Fibroblast of villous mesenchyme (primary cell): ENCODE measurements around the gene PRKD1. TPM values are rescaled to one million over a fixed set of nuclear protein-coding genes. Genes with fewer than 3 reads are reported as not detected.
A peak's percentile ranks its signal among the peaks of the same experiment; 100 is the strongest.

Source experiments
- DNase-seq: peaks from one replicate; pipeline ENCODE4 v3.0.0-alpha.2; 2010; ENCODE audit warnings: low read depth
- H3K4me3 ChIP-seq: 2 replicates; pipeline ENCODE4 v1.5.1; 2011; ENCODE audit warnings: low read depth, mild to moderate bottlenecking, low read length
- total RNA-seq: library from RNA; depleted of rRNA; stranded (reverse); fragments of >200 nt; gene quantifications from 2 replicates; pipeline ENCODE4 v1.2.3, GENCODE V29; 2012
- TF ChIP-seq, protein P1 (sequence below): IDR thresholded peaks from 2 replicates; pipeline ENCODE4 v1.5.1; 2012; ENCODE audit warnings: low read depth, mild to moderate bottlenecking, low read length; ENCODE audit not compliant: insufficient read depth

The PRKD1 gene
- total RNA-seq, 1 donor, result 13.8 TPM

GRCh38 chr14:29829851-29830250, 97.8 kb downstream of the PRKD1 start:
- TF ChIP-seq, protein P1, sequence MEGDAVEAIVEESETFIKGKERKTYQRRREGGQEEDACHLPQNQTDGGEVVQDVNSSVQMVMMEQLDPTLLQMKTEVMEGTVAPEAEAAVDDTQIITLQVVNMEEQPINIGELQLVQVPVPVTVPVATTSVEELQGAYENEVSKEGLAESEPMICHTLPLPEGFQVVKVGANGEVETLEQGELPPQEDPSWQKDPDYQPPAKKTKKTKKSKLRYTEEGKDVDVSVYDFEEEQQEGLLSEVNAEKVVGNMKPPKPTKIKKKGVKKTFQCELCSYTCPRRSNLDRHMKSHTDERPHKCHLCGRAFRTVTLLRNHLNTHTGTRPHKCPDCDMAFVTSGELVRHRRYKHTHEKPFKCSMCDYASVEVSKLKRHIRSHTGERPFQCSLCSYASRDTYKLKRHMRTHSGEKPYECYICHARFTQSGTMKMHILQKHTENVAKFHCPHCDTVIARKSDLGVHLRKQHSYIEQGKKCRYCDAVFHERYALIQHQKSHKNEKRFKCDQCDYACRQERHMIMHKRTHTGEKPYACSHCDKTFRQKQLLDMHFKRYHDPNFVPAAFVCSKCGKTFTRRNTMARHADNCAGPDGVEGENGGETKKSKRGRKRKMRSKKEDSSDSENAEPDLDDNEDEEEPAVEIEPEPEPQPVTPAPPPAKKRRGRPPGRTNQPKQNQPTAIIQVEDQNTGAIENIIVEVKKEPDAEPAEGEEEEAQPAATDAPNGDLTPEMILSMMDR, result no peak
- DNase-seq, result no peak
- no peak overlapping the region for H3K4me3 ChIP-seq

DNA sequence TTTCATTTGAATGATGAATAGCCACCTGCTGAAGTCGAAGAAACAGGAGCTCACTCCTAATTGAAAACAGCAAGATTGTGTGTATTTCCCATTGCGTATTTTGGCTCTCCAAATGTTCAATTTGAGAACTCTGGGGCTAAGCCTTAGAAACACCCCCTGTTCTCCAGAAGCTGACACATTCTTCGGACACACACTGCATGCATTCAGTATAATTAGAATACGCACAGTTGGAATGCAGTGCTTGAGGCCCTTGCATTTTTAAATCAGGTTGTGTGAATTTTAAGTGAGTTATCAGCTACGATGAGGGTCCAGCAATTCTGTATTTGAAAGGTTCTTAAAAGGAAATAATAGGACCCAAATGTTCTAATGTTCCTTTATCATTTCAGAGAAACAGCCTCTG, 103.8 kb downstream of the PRKD1 start:
- TF ChIP-seq, protein P1, result no peak
- DNase-seq, result no peak
- no peak overlapping the region for H3K4me3 ChIP-seq

DNA sequence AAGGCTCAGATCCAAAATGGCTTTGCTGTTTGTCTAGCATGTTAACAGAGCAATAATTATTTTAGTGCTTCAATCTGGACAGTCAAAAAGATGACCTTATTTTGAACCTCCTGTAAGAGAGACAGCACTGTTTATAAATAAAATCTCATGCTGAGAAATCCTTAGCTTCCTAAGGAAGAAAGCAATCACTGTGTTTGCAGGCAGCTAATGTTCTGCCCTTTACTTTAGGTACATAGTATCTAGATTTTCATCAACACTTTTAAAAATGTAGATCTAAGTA, 105.3 kb downstream of the PRKD1 start:
- H3K4me3 ChIP-seq, result no peak overlapping the region
- peak; percentile 60 for DNase-seq
- TF ChIP-seq, protein P1, result no peak

GRCh38 chr14:29821661-29822429, 105.8 kb downstream of the PRKD1 start:
- no peak for DNase-seq
- TF ChIP-seq, protein P1, result no peak
- no peak overlapping the region for H3K4me3 ChIP-seq

DNA sequence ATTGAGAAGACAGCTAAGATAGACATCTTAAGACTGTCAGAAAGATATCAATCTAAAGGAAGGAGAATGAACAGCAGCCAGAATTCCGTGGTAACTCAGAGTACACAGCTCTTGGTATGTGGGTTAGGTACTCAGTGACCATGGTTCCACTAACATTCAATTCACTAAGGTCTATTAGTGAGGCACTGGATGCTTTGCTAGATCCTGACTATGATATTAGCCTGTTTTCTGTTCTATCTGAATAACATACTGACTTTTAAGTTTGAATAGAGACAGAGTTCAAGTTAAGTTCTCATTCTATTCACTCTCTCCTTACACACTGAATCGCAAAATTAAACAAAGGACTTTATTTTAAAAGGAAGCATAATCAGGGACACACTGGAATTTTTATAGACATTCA, 106.4 kb downstream of the PRKD1 start:
- no peak overlapping the region for H3K4me3 ChIP-seq
- DNase-seq, result no peak
- TF ChIP-seq, protein P1, result no peak

GRCh38 chr14:29820785-29821184, 106.9 kb downstream of the PRKD1 start:
- H3K4me3 ChIP-seq, result no peak overlapping the region
- TF ChIP-seq, protein P1, result no peak
- no peak for DNase-seq
